Measurements from ENCODE around the gene GCK. TPM values are rescaled to one million over a fixed set of nuclear protein-coding genes. Genes with fewer than 3 reads are reported as not detected.

The GCK gene
- polyA plus RNA-seq, 4 donors: 0.85 to 1.1 TPM; not detected in 2

DNA sequence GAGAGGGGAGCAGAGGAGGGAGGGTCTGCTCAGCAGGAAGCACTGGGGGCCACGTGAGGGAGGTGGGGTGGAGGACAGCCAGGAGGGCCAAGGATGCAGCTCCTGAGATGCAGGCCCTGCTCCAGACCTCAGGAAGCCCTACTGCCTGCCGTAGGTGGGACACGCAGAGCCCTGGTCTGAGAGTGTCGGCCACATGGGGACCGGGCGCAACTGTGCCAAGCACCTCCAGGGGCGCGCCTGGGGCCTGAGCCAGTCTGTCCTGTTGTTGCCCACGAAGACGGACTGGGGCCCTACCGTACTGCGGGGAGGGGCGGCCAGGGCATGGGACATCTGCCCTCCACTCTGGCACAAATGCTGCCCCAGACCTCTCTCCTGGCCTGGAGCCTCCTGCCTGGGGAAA is 43.2 kb upstream of the GCK start:
- Histone ChIP-seq H3K27ac (ENCODE audit: low read depth in 1 of 3, low read length in 2 of 3) (no peak overlapping the region), H3K9me3 (ENCODE audit: control insufficient read depth in 2 of 2, insufficient read depth in 1 of 2, low read depth in 1 of 2, low read length in 1 of 2) (no peaks in the 10 kb centered on the region), H3K36me3 (ENCODE audit: control insufficient read depth in 3 of 3, insufficient read depth in 2 of 3, low read depth in 1 of 3, low read length in 3 of 3) (no peaks in the 10 kb centered on the region), H3K27me3 (ENCODE audit: control insufficient read depth in 3 of 3, insufficient read depth in 3 of 3, low read length in 3 of 3) (no peaks in the 10 kb centered on the region), H3K4me1 (ENCODE audit: control insufficient read depth in 3 of 3, insufficient read depth in 2 of 3, low read depth in 1 of 3, low read length in 2 of 3) (no peaks in the 10 kb centered on the region), H3K4me3 (ENCODE audit: low read depth in 1 of 3, low read length in 3 of 3) (no peak overlapping the region)
- DNase-seq (no peak), FAIRE-seq (no peak)
- 81 to 85% (median 81%) methylated on average over 11 to 13 of the region's 13 CpGs for WGBS, 3 donors

- no peak overlapping the region for H3K27ac ChIP-seq (ENCODE audit: low read depth in 1 of 3, low read length in 2 of 3)
- 78 to 88% (median 83%) methylated on average over 12 of the region's 12 CpGs for WGBS, 3 donors
- FAIRE-seq (no peak), DNase-seq (no peak)
- H3K36me3 ChIP-seq (ENCODE audit: control insufficient read depth in 3 of 3, insufficient read depth in 2 of 3, low read depth in 1 of 3, low read length in 3 of 3): no peaks in the 10 kb centered on the region
- no peaks in the 10 kb centered on the region for H3K9me3 ChIP-seq (ENCODE audit: control insufficient read depth in 2 of 2, insufficient read depth in 1 of 2, low read depth in 1 of 2, low read length in 1 of 2)
- no peak overlapping the region for H3K4me3 ChIP-seq (ENCODE audit: low read depth in 1 of 3, low read length in 3 of 3)
- no peaks in the 10 kb centered on the region for H3K4me1 ChIP-seq (ENCODE audit: control insufficient read depth in 3 of 3, insufficient read depth in 2 of 3, low read depth in 1 of 3, low read length in 2 of 3)
- peaks cover 0 to 3% (median 0%) of the 10 kb centered on the region in 3 donors for H3K27me3 ChIP-seq (ENCODE audit: control insufficient read depth in 3 of 3, insufficient read depth in 3 of 3, low read length in 3 of 3)
Measured at GRCh38 chr7:44231088-44231487, 41.8 kb upstream of the GCK start.

DNA sequence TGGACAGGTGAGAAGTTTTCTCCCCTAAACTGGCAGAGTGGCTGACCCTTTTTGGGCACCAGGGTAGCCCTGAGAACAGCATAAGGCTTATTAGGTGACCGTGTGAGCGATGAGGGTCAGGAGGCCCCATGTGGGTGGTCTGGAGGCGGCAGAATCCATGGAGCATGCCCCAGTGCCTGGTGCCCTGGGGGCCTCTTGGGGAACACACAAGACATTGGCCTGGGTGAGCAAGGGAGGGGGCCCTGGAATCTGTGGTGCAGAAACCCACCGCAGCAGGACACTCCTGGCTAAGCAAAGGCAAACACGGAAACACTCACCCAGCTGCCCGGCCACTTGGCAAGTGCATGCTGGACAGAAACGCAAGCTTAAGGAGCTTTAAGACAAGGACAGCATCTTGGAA is 41.0 kb upstream of the GCK start:
- peaks cover under 1 to 8% (median 2%) of the 10 kb centered on the region in 3 donors for H3K27me3 ChIP-seq (ENCODE audit: control insufficient read depth in 3 of 3, insufficient read depth in 3 of 3, low read length in 3 of 3)
- DNase-seq (no peak), FAIRE-seq (no peak)
- no peak overlapping the region for H3K4me3 ChIP-seq (ENCODE audit: low read depth in 1 of 3, low read length in 3 of 3)
- no peaks in the 10 kb centered on the region for H3K9me3 ChIP-seq (ENCODE audit: control insufficient read depth in 2 of 2, insufficient read depth in 1 of 2, low read depth in 1 of 2, low read length in 1 of 2)
- H3K27ac ChIP-seq (ENCODE audit: low read depth in 1 of 3, low read length in 2 of 3): no peak overlapping the region
- H3K36me3 ChIP-seq (ENCODE audit: control insufficient read depth in 3 of 3, insufficient read depth in 2 of 3, low read depth in 1 of 3, low read length in 3 of 3): no peaks in the 10 kb centered on the region
- H3K4me1 ChIP-seq (ENCODE audit: control insufficient read depth in 3 of 3, insufficient read depth in 2 of 3, low read depth in 1 of 3, low read length in 2 of 3): no peaks in the 10 kb centered on the region
- 88 to 93% (median 89%) methylated on average over 7 of the region's 7 CpGs for WGBS, 3 donors

- no peak overlapping the region for H3K4me3 ChIP-seq (ENCODE audit: low read depth in 1 of 3, low read length in 3 of 3)
- DNase-seq (no peak), FAIRE-seq (no peak)
- H3K27ac ChIP-seq (ENCODE audit: low read depth in 1 of 3, low read length in 2 of 3): no peak overlapping the region
- H3K9me3 ChIP-seq (ENCODE audit: control insufficient read depth in 2 of 2, insufficient read depth in 1 of 2, low read depth in 1 of 2, low read length in 1 of 2): no peaks in the 10 kb centered on the region
- peaks cover 2 to 8% (median 3%) of the 10 kb centered on the region in 3 donors for H3K27me3 ChIP-seq (ENCODE audit: control insufficient read depth in 3 of 3, insufficient read depth in 3 of 3, low read length in 3 of 3)
- no peaks in the 10 kb centered on the region for H3K4me1 ChIP-seq (ENCODE audit: control insufficient read depth in 3 of 3, insufficient read depth in 2 of 3, low read depth in 1 of 3, low read length in 2 of 3)
- 52 to 73% (median 65%) methylated on average over 9 to 11 of the region's 11 CpGs for WGBS, 3 donors
- no peaks in the 10 kb centered on the region for H3K36me3 ChIP-seq (ENCODE audit: control insufficient read depth in 3 of 3, insufficient read depth in 2 of 3, low read depth in 1 of 3, low read length in 3 of 3)
Measured at GRCh38 chr7:44229546-44230105, 40.4 kb upstream of the GCK start.

GRCh38 chr7:44228571-44229350 is 39.5 kb upstream of the GCK start:
- no peak for FAIRE-seq
- Histone ChIP-seq H3K36me3 (ENCODE audit: control insufficient read depth in 3 of 3, insufficient read depth in 2 of 3, low read depth in 1 of 3, low read length in 3 of 3) (no peaks in the 10 kb centered on the region), H3K4me3 (ENCODE audit: low read depth in 1 of 3, low read length in 3 of 3) (no peak overlapping the region), H3K27ac (ENCODE audit: low read depth in 1 of 3, low read length in 2 of 3) (no peak overlapping the region), H3K4me1 (ENCODE audit: control insufficient read depth in 3 of 3, insufficient read depth in 2 of 3, low read depth in 1 of 3, low read length in 2 of 3) (no peaks in the 10 kb centered on the region), H3K9me3 (ENCODE audit: control insufficient read depth in 2 of 2, insufficient read depth in 1 of 2, low read depth in 1 of 2, low read length in 1 of 2) (no peaks in the 10 kb centered on the region), H3K27me3 (ENCODE audit: control insufficient read depth in 3 of 3, insufficient read depth in 3 of 3, low read length in 3 of 3) (peaks cover 2 to 8% (median 3%) of the 10 kb centered on the region in 3 donors)
- no peak for DNase-seq
- WGBS, 3 donors: 79 to 82% (median 80%) methylated on average over 28 to 29 of the region's 29 CpGs

DNA sequence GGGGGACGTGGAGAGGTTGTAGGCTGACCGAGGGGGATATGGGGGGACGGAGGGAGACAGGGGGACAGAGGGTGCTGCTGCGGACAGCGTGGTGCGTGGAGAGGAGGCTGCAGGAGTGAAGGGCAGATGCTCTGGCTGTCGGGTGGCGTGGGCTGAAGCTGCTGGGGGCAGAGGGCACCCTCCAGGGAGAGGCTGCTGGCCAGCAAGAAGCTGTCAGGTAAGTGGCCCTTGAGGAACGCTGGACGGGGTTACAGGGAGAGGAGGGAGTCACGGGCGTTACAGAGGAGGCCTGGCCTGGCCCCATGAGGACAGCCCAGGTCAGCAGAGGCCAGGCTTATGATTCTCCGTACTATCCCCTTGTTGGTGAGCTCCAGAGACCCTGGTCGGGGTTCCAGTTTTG is 38.7 kb upstream of the GCK start:
- H3K27me3 ChIP-seq (ENCODE audit: control insufficient read depth in 3 of 3, insufficient read depth in 3 of 3, low read length in 3 of 3): peaks cover 2 to 8% (median 3%) of the 10 kb centered on the region in 3 donors
- no peak for FAIRE-seq
- H3K9me3 ChIP-seq (ENCODE audit: control insufficient read depth in 2 of 2, insufficient read depth in 1 of 2, low read depth in 1 of 2, low read length in 1 of 2): no peaks in the 10 kb centered on the region

GRCh38 chr7:44226396-44226753 is 37.1 kb upstream of the GCK start:
- peaks cover 0 to 2% (median 0%) of the 10 kb centered on the region in 3 donors for H3K4me1 ChIP-seq (ENCODE audit: control insufficient read depth in 3 of 3, insufficient read depth in 2 of 3, low read depth in 1 of 3, low read length in 2 of 3)
- DNase-seq (no peak), FAIRE-seq (no peak)
- no peak overlapping the region for H3K27ac ChIP-seq (ENCODE audit: low read depth in 1 of 3, low read length in 2 of 3)
- no peaks in the 10 kb centered on the region for H3K36me3 ChIP-seq (ENCODE audit: control insufficient read depth in 3 of 3, insufficient read depth in 2 of 3, low read depth in 1 of 3, low read length in 3 of 3)
- no peaks in the 10 kb centered on the region for H3K9me3 ChIP-seq (ENCODE audit: control insufficient read depth in 2 of 2, insufficient read depth in 1 of 2, low read depth in 1 of 2, low read length in 1 of 2)
- 50 to 54% (median 52%) methylated on average over 17 of the region's 17 CpGs for WGBS, 3 donors
- no peak overlapping the region for H3K4me3 ChIP-seq (ENCODE audit: low read depth in 1 of 3, low read length in 3 of 3)
- H3K27me3 ChIP-seq (ENCODE audit: control insufficient read depth in 3 of 3, insufficient read depth in 3 of 3, low read length in 3 of 3): peaks cover 2 to 8% (median 3%) of the 10 kb centered on the region in 3 donors

More for the DNA sequence above, 38.7 kb upstream of the GCK start:
- H3K27ac ChIP-seq (ENCODE audit: low read depth in 1 of 3, low read length in 2 of 3): no peak overlapping the region
- 63 to 72% (median 67%) methylated on average over 14 of the region's 14 CpGs for WGBS, 3 donors
- H3K36me3 ChIP-seq (ENCODE audit: control insufficient read depth in 3 of 3, insufficient read depth in 2 of 3, low read depth in 1 of 3, low read length in 3 of 3): no peaks in the 10 kb centered on the region
- peaks cover 0 to 2% (median 0%) of the 10 kb centered on the region in 3 donors for H3K4me1 ChIP-seq (ENCODE audit: control insufficient read depth in 3 of 3, insufficient read depth in 2 of 3, low read depth in 1 of 3, low read length in 2 of 3)
- no peak for DNase-seq
- H3K4me3 ChIP-seq (ENCODE audit: low read depth in 1 of 3, low read length in 3 of 3): no peak overlapping the region

- Histone ChIP-seq H3K27me3 (ENCODE audit: control insufficient read depth in 3 of 3, insufficient read depth in 3 of 3, low read length in 3 of 3) (peaks cover 2 to 11% (median 3%) of the 10 kb centered on the region in 3 donors), H3K9me3 (ENCODE audit: control insufficient read depth in 2 of 2, insufficient read depth in 1 of 2, low read depth in 1 of 2, low read length in 1 of 2) (no peaks in the 10 kb centered on the region), H3K27ac (ENCODE audit: low read depth in 1 of 3, low read length in 2 of 3) (no peak overlapping the region), H3K4me3 (ENCODE audit: low read depth in 1 of 3, low read length in 3 of 3) (no peak overlapping the region), H3K36me3 (ENCODE audit: control insufficient read depth in 3 of 3, insufficient read depth in 2 of 3, low read depth in 1 of 3, low read length in 3 of 3) (no peaks in the 10 kb centered on the region), H3K4me1 (ENCODE audit: control insufficient read depth in 3 of 3, insufficient read depth in 2 of 3, low read depth in 1 of 3, low read length in 2 of 3) (peaks cover 0 to 2% (median 0%) of the 10 kb centered on the region in 3 donors)
- WGBS, 3 donors: 61 to 69% (median 67%) methylated on average over 23 to 26 of the region's 26 CpGs
- FAIRE-seq: no peak
- DNase-seq: no peak
Measured at GRCh38 chr7:44225566-44226395, 36.5 kb upstream of the GCK start.
